ENCODE measurements around the gene ABCG1.
"Not testable (repeated sequence)": the region's sequence is repeated elsewhere in the genome, so short reads cannot be mapped to it uniquely, and the experiment has no call there.

ABCG1 gene

GRCh38 chr21:42276526-42277154, 57.7 kb downstream of the ABCG1 start:
- DNase-seq: no peak

- DNase-seq: no peak
Measured at GRCh38 chr21:42277593-42277992, 58.7 kb downstream of the ABCG1 start.

- no peak for DNase-seq
Measured at GRCh38 chr21:42278451-42279149, 59.7 kb downstream of the ABCG1 start.

GRCh38 chr21:42279341-42279871, 60.5 kb downstream of the ABCG1 start:
- DNase-seq: no peak

- DNase-seq: no peak
Measured at GRCh38 chr21:42279888-42280287, 60.9 kb downstream of the ABCG1 start.

GRCh38 chr21:42280356-42281180, 61.6 kb downstream of the ABCG1 start:
- DNase-seq: no peak

- DNase-seq: no peak
Measured at GRCh38 chr21:42281181-42281680, 62.3 kb downstream of the ABCG1 start.

- DNase-seq: no peak
Measured at GRCh38 chr21:42282021-42282420, 63.1 kb downstream of the ABCG1 start.

- DNase-seq: no peak
Measured at GRCh38 chr21:42282715-42283114, 63.8 kb downstream of the ABCG1 start.

GRCh38 chr21:42285569-42286245, 66.8 kb downstream of the ABCG1 start:
- DNase-seq: no peak

GRCh38 chr21:42286416-42286815, 67.5 kb downstream of the ABCG1 start:
- no peak for DNase-seq

GRCh38 chr21:42287193-42288083, 68.5 kb downstream of the ABCG1 start:
- no peak for DNase-seq

- no peak for DNase-seq
Measured at GRCh38 chr21:42288962-42289361, 70.0 kb downstream of the ABCG1 start.

GRCh38 chr21:42289926-42290325, 71.0 kb downstream of the ABCG1 start:
- DNase-seq: no peak

- no peak for DNase-seq
Measured at GRCh38 chr21:42290505-42290904, 71.6 kb downstream of the ABCG1 start.

- no peak for DNase-seq
Measured at GRCh38 chr21:42291003-42291750, 72.2 kb downstream of the ABCG1 start.

GRCh38 chr21:42291751-42292562, 73.0 kb downstream of the ABCG1 start:
- no peak for DNase-seq

- not testable (repeated sequence) for DNase-seq
Measured at GRCh38 chr21:42292563-42293142, 73.7 kb downstream of the ABCG1 start.

GRCh38 chr21:42293649-42294272, 74.8 kb downstream of the ABCG1 start:
- DNase-seq: no peak
